NCI-H2227 (cell line): ENCODE measurements around the gene PRELID1.
"Not testable (repeated sequence)": the region's sequence is repeated elsewhere in the genome, so short reads cannot be mapped to it uniquely, and the experiment has no call there.

ENCODE experiments used
- DNase-seq: peaks from one replicate; lab custom pipeline; 2025; ENCODE audit not compliant: unreplicated experiment; lab: John Stamatoyannopoulos, UW

Gene PRELID1

GRCh38 chr5:177303121-177303924 lies at the start of gene PRELID1, which contains the start of gene RAB24:
Gene PRELID1, plus strand, starts transcription at chr5:177303799. Its CDS starts 187 bp downstream, at chr5:177303986.
Gene RAB24, minus strand, starts transcription at chr5:177303719. Its CDS starts 431 bp downstream, at chr5:177303288.
- DNase-seq = peak; percentile 87

GRCh38 chr5:177256296-177256695 lies 47.3 kb upstream of the PRELID1 start:
- no peak for DNase-seq

- DNase-seq = not testable (repeated sequence)
These were observed 44.9 kb upstream of the PRELID1 start for GRCh38 chr5:177258711-177259110.

DNA sequence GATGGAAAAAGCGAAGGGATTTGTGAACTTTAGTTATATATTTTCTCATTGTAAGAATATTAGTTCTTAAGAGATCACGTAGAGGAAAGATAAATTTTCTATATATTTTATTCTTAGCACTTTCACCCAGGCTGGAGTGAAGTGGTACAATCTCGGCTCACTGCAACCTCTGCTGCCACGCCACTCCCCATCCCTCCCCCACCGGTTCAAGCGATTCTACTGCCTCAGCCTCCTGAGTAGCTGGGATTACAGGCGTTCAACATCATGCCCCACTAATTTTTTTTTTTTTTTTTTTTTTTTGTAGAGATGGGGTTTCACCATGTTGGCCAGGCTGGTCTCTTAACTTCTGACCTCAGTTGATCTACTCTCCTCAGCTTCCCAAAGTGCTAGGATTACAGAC lies 42.6 kb upstream of the PRELID1 start:
- DNase-seq = no peak

GRCh38 chr5:177261510-177261909 lies 42.1 kb upstream of the PRELID1 start:
- DNase-seq = no peak

GRCh38 chr5:177264178-177264577 lies 39.4 kb upstream of the PRELID1 start:
- DNase-seq = no peak

- DNase-seq = no peak
These were observed 38.2 kb upstream of the PRELID1 start for GRCh38 chr5:177265395-177265794.

DNA sequence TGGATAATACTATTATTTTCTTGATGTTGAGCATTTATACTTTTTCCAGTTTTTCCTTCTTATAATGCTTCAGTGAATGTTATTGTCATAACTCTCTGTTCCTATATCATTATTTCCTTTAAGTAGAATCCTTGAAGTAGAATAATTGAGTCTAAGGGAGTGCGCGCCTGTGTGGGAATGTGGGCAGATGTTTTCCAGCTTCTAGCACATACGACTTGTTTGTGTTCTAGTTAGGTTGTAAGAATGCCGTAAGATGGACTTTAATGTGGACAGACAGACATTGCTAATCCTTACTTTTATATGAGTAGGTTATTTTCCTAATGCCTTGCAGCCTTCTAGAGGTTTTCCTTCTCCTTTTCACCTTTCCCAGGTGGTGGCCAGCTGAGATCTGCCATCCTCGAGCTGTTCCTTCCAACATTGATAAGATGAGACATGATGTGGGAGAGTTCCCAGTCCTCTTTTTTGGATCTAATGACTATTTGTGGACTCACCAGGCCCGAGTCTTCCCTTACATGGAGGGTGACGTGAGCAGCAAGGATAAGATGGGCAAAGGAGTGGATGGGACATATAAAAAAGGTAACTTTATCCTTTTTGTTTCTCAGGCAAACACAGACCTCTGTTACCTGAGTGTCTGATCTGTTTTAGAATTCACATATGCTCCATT lies 34.2 kb upstream of the PRELID1 start:
- DNase-seq = no peak

- no peak for DNase-seq
These were observed 33.6 kb upstream of the PRELID1 start for GRCh38 chr5:177269976-177270375.

DNA sequence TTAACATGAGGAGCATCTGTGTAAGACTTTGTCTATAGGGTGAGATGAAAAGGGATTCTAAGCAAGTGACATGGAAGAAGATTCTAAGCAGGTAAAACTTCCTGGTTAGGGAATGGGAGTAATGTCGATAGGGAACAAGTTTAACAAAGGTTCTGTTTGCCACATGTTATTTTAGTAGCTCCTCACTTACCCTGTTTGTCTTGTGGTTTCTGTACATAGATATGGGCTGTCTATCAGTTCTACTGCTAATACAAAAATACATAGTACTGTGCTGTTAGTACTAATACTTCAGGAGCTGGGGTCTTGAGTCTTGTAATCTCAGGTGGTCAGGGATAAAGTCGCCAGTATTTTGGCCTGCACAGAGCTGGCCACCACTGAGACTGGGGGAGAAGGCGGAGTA lies 32.9 kb upstream of the PRELID1 start:
- no peak for DNase-seq

GRCh38 chr5:177271113-177271512 lies 32.5 kb upstream of the PRELID1 start:
- DNase-seq = no peak

DNA sequence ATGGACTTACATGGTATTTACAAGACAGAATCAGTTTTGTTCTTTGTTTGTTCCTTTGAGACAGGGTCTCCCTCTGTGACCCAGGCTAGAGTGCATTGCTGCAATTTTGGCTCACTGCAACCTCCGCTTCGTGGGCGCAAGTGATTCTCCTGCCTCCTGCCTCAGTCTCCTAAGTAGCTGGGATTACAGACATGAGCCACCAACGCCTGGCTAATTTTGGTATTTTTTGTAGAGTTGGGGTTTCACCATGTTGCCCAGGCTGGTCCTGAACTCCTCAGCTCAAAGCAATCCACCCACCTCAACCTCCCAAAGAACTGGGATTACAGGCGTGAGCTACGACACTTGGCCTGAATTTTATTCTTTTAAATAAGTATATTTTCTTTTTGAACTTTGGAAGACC lies 27.7 kb upstream of the PRELID1 start:
- DNase-seq = no peak

- no peak for DNase-seq
These were observed 26.7 kb upstream of the PRELID1 start for GRCh38 chr5:177276886-177277285.

DNA sequence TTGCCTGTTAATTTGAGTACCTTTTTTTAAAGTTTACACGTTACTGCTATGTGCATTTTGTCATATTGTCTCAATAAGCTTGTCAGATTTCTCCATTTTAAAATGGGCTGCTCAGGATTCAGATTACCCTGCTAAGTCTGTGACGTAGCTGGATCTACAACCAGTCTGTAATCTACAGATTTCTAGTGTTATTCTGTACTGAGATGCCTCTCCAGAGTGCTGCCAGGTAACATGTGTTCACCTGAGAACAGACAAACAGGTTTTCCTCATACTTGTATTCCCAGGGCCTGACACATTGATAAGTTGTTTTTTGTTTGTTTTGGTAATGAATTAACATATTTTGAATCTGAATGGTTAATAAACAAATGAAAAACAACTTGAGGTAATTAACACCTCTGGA lies 15.4 kb upstream of the PRELID1 start:
- DNase-seq = no peak

- no peak for DNase-seq
These were observed 12.6 kb upstream of the PRELID1 start for GRCh38 chr5:177290816-177291596.

DNA sequence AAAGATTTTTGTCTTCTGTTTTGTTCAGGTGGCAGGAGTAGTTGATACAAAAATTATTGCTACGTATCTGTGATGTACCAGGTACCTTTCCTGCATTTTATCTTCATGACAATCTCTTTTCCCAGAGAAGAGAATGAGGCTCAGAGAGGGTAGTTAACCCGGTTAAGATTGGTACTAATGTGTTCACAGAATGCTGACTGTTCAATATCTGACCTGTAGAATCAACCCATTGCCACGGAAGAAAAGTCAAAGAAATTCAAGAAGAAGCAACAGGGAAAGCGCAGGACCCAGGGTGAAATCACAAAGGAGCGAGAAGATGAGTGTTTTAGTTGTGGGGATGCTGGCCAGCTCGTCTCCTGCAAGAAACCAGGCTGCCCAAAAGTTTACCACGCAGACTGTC lies 11.9 kb upstream of the PRELID1 start:
- no peak for DNase-seq

DNA sequence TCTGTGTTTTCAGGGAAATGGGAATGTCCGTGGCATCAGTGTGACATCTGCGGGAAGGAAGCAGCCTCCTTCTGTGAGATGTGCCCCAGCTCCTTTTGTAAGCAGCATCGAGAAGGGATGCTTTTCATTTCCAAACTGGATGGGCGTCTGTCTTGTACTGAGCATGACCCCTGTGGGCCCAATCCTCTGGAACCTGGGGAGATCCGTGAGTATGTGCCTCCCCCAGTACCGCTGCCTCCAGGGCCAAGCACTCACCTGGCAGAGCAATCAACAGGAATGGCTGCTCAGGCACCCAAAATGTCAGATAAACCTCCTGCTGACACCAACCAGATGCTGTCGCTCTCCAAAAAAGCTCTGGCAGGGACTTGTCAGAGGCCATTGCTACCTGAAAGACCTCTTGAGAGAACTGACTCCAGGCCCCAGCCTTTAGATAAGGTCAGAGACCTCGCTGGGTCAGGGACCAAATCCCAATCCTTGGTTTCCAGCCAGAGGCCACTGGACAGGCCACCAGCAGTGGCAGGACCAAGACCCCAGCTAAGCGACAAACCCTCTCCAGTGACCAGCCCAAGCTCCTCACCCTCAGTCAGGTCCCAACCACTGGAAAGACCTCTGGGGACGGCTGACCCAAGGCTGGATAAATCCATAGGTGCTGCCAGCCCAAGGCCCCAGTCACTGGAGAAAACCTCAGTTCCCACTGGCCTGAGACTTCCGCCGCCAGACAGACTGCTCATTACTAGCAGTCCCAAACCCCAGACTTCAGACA lies 9.6 kb upstream of the PRELID1 start:
- DNase-seq = no peak

- DNase-seq = no peak
These were observed 9.0 kb upstream of the PRELID1 start for GRCh38 chr5:177294632-177295031.

- no peak for DNase-seq
These were observed 7.7 kb upstream of the PRELID1 start for GRCh38 chr5:177295924-177296323.

GRCh38 chr5:177296581-177296980 lies 7.0 kb upstream of the PRELID1 start:
- DNase-seq = no peak

DNA sequence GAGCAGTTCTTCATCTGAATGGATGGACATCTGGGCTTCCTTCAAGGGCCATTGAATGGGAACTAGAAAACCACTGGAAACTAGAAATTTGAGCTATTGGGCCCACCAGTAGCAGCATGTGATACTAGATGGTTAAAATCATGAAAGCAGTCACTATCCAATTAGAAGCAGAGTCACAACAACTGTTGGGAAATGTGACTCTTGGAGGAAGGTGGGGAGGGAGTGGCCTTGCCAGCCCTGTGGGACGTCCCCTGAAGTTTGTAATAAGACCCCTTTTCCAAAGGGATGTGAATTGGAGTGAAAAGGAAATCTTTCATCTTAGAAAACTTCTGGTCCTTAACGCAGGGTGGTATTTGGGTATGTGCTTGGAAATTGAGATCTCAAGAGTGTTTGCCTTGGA lies 5.7 kb upstream of the PRELID1 start:
- DNase-seq = no peak
